Measurements from ENCODE around the gene MEGF9. TPM values are rescaled to one million over a fixed set of nuclear protein-coding genes. Genes with fewer than 3 reads are reported as not detected.
"Not testable (repeated sequence)": the region's sequence is repeated elsewhere in the genome, so short reads cannot be mapped to it uniquely, and the experiment has no call there.

MEGF9 gene
- total RNA-seq, 4 donors from 2014 or later: 65.2 to 194 (median 138) TPM

- intact Hi-C loops (cut with DNase I): no loop called here
- Histone ChIP-seq H3K36me3 (no peaks in the 10 kb centered on the region), H3K4me1 (no peaks in the 10 kb centered on the region), H3K9me3 (no peaks in the 10 kb centered on the region), H3K27me3 (no peaks in the 10 kb centered on the region), H3K27ac (no peak overlapping the region), H3K4me3 (replicated peaks in 1 of 3) (no peak overlapping the region)
- no peak for TF ChIP-seq CTCF (IDR thresholded peaks at IDR 0.05)
- TF ChIP-seq POLR2A (IDR thresholded peaks at IDR 0.05): no peak
- 95 to 96% methylated on average over 19 to 25 of the region's 25 CpGs for WGBS, 2 donors
- no peak for DNase-seq
Measured at GRCh38 chr9:120636194-120636957, 77.9 kb downstream of the MEGF9 start.

GRCh38 chr9:120635011-120635410, 79.3 kb downstream of the MEGF9 start:
- H3K9me3 ChIP-seq: no peaks in the 10 kb centered on the region
- H3K27me3 ChIP-seq: no peaks in the 10 kb centered on the region
- no peak overlapping the region for H3K4me3 ChIP-seq (replicated peaks in 1 of 3)
- TF ChIP-seq CTCF (IDR thresholded peaks at IDR 0.05) (no peak), POLR2A (IDR thresholded peaks at IDR 0.05) (no peak)
- WGBS, 2 donors: 98 to 100% methylated on average over 1 of the region's 1 CpG
- intact Hi-C loops (cut with DNase I): no loop called here
- no peaks in the 10 kb centered on the region for H3K4me1 ChIP-seq
- no peak for DNase-seq
- no peak overlapping the region for H3K27ac ChIP-seq
- no peaks in the 10 kb centered on the region for H3K36me3 ChIP-seq

- H3K36me3 ChIP-seq: no peaks in the 10 kb centered on the region
- H3K27ac ChIP-seq: no peak overlapping the region
- TF ChIP-seq CTCF (IDR thresholded peaks at IDR 0.05) (no peak), POLR2A (IDR thresholded peaks at IDR 0.05) (no peak)
- H3K9me3 ChIP-seq: no peaks in the 10 kb centered on the region
- peaks cover 0 to 11% of the 10 kb centered on the region in 2 donors for H3K4me1 ChIP-seq
- no peak overlapping the region for H3K4me3 ChIP-seq (replicated peaks in 1 of 3)
- intact Hi-C loops (cut with DNase I): no loop called here
- no peaks in the 10 kb centered on the region for H3K27me3 ChIP-seq
- DNase-seq: no peak
Measured at GRCh38 chr9:120630333-120630732, 83.9 kb downstream of the MEGF9 start.

- 97% methylated on average over 3 of the region's 3 CpGs for WGBS, 2 donors
- DNase-seq; H3K9me3 ChIP-seq; H3K4me3 ChIP-seq (replicated peaks in 1 of 3); intact Hi-C loops (cut with DNase I); H3K27me3 ChIP-seq; H3K36me3 ChIP-seq: not testable (repeated sequence)
- Histone ChIP-seq H3K4me1 (peaks cover 0 to 16% of the 10 kb centered on the region in 2 donors), H3K27ac (peak overlapping the region in 2 of 3 donors; percentile 4 to 27)
Measured at GRCh38 chr9:120628925-120629497, 85.3 kb downstream of the MEGF9 start.

- peaks cover 0 to 16% of the 10 kb centered on the region in 2 donors for H3K4me1 ChIP-seq
- 81 to 83% methylated on average over 4 of the region's 4 CpGs for WGBS, 2 donors
- H3K36me3 ChIP-seq: no peaks in the 10 kb centered on the region
- no peak for DNase-seq
- peak overlapping the region in 2 of 3 donors; percentile 4 to 27 for H3K27ac ChIP-seq
- TF ChIP-seq CTCF (IDR thresholded peaks at IDR 0.05): no peak
- no peak for TF ChIP-seq POLR2A (IDR thresholded peaks at IDR 0.05)
- no peaks in the 10 kb centered on the region for H3K9me3 ChIP-seq
- intact Hi-C loops (cut with DNase I): no loop called here
- no peaks in the 10 kb centered on the region for H3K27me3 ChIP-seq
- no peak overlapping the region for H3K4me3 ChIP-seq (replicated peaks in 1 of 3)
Measured at GRCh38 chr9:120628207-120628924, 85.9 kb downstream of the MEGF9 start.

Data from thyroid gland (tissue), 4 donors.